Measurements from ENCODE around the gene TTC28.

- TF ChIP-seq, protein P1, sequence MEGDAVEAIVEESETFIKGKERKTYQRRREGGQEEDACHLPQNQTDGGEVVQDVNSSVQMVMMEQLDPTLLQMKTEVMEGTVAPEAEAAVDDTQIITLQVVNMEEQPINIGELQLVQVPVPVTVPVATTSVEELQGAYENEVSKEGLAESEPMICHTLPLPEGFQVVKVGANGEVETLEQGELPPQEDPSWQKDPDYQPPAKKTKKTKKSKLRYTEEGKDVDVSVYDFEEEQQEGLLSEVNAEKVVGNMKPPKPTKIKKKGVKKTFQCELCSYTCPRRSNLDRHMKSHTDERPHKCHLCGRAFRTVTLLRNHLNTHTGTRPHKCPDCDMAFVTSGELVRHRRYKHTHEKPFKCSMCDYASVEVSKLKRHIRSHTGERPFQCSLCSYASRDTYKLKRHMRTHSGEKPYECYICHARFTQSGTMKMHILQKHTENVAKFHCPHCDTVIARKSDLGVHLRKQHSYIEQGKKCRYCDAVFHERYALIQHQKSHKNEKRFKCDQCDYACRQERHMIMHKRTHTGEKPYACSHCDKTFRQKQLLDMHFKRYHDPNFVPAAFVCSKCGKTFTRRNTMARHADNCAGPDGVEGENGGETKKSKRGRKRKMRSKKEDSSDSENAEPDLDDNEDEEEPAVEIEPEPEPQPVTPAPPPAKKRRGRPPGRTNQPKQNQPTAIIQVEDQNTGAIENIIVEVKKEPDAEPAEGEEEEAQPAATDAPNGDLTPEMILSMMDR (IDR thresholded peaks at IDR 0.05): no peak
- no peak for TF ChIP-seq EZH2 (IDR thresholded peaks at IDR 0.05)
Observed at GRCh38 chr22:28120691-28121592, 558.7 kb downstream of the TTC28 start.
